ENCODE results near the gene TMPRSS12.
"Not testable (repeated sequence)": the region's sequence is repeated elsewhere in the genome, so short reads cannot be mapped to it uniquely, and the experiment has no call there.

Gene TMPRSS12, protein sequence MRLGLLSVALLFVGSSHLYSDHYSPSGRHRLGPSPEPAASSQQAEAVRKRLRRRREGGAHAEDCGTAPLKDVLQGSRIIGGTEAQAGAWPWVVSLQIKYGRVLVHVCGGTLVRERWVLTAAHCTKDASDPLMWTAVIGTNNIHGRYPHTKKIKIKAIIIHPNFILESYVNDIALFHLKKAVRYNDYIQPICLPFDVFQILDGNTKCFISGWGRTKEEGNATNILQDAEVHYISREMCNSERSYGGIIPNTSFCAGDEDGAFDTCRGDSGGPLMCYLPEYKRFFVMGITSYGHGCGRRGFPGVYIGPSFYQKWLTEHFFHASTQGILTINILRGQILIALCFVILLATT

DNA sequence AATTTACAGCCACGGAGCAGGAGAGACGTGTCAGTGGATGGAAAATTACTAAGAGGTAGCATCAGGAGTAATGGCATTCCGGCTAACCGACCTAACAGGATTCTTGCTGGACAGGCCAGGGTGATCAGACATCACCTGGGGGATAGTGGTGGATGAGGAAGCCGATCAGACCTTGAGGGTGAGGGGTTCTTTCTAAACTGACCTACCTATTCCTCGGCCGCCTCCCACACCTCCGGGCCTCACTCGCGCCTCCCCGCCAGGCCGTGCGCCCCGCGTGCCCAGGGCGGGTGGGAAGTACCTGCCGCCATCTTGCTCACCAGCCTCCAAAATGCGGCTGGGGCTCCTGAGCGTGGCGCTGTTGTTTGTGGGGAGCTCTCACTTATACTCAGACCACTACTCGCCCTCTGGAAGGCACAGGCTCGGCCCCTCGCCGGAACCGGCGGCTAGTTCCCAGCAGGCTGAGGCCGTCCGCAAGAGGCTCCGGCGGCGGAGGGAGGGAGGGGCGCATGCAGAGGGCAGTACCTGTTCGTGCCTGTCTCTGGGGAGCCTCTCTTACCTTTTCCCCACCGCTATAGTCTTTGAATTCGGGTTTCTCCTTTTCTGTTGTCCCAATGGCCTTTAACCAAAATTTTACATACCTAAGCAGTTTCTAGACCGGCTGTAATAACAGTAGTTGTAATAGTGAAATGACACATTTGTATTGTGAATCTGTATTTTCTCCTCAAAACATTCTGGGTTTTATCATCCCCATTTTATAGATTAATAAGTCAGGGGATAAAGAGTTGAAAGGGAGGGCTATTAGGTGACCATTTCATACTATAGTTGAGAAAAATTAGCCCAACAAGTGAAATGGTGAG lies at the start of gene TMPRSS12:
Gene TMPRSS12 (plus strand): TSS at position 290 of the 857 bp plus-strand sequence. CDS start 39 bp downstream, at position 329.
- DNase-seq, result no peak

DNA sequence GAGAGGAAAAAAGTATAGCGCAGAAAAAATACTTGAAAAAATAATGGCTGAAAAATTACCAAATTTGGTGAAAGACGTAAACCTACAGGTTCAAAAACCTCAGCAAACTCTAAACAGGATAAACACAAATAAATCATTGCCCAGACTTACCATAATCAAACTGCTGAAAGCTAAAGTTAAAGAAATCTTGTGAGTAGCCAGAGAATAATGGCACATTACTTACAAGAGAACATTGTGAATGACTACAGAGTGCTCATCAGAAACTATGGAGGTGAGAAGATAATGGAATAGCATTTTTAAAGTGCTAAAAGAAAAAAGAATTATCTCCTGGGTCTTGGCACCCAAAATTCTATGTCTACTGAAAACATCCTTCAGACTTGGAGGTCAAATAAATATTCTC lies 42.8 kb upstream of the TMPRSS12 start:
- DNase-seq, result no peak

DNA sequence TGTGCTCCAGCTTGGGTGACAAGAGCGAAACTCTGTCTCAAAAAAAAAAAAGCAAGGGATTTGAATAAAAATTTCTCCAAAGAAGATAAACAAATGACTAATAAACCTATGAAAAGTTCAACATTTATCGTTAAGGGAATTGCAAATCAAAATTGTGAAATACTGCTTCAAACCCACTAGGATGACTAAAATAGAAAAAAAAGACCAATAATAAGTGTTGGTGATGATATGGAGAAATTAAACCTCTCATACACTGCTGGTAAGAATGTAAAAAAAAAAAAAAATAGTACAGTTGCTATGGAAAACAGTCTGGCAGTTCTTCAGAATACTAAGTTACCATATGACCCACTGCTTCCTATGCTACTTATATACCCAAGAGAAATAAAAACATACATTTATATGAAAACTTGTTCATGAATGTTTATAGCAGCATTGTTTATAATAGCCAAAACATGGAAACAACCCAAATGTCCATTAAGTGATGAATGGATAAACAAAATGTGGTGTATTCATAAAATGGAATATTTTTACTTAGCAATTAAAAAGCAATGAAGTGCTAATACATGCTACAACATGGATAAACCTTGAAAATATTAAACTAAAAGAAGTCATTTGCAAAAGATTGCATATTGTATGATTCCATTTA lies 39.4 kb upstream of the TMPRSS12 start:
- DNase-seq, result no peak

DNA sequence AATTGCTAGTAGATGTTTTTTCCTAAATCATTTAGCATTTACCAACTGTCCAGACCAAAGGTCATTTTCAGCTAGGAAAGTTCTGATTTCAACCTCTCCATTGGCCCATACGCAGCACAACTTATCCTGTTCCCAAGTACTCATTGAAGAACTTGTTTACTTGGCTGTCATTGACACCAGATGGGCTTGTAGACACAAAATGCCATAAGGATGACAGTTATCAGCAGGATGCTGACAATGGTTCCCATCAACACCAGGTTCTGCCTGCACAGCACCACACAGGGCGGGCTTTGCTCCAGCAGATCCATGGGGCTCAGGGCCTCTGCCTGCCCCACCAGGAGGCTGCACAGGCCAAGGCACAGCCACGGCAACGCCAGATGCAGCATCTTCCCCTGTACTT lies 36.5 kb upstream of the TMPRSS12 start:
- no peak for DNase-seq

DNA sequence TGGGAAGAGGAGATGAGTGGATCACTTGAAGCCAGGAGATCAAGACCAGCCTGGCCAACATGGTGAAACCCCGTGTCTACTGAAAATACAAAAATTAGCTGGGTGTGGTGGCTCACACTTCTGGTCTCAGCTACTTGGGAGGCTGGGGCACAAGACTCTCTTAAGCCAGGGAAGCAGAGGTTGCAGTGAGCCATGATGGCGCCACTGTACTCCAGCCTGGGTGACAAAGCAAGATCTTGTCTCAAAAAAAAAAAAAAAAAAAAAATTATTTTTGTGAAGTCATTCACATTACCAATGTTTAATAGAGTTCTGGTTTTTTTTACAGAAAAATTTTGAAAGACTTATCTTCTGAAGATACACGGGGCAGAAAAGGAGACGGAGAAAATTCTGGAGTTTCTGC lies 33.6 kb upstream of the TMPRSS12 start:
- DNase-seq, result not testable (repeated sequence)

DNA sequence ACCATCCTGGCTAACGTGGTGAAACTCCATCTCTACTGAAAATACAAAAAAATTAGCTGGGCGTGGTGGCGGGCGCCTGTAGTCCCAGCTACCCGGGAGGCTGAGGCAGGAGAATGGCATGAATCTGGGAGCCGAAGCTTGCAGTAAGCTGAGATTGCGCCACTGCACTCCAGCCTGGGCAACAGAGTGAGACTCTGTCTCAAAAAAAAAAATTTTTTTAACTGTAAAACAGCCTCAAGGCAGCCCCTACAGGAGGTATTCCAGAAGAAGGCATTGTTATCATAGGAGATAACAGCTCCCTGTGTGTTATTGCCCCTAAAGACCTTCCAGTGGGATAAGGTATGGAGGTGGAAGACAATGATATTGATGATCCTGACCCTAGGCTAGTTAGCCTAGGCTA lies 27.8 kb upstream of the TMPRSS12 start:
- DNase-seq, result not testable (repeated sequence)

DNA sequence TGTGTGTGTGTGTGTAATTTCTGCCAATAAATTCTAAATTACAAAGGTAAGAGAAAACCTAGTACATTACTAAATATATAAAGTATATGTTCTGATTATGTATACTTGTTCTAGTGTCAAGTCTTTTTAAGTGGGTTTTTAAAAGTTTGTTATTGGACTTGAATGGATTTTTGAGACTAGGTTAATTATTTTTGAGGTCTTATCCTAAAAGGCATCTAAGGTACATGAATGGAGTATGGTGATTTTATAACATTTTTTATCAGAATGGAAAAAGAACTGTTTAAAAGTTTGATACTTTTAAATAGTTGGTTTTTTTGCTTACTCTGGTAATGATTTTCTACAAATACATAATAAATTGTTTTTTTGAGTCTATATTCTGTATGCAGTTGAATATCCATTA lies 22.5 kb upstream of the TMPRSS12 start:
- DNase-seq, result no peak

DNA sequence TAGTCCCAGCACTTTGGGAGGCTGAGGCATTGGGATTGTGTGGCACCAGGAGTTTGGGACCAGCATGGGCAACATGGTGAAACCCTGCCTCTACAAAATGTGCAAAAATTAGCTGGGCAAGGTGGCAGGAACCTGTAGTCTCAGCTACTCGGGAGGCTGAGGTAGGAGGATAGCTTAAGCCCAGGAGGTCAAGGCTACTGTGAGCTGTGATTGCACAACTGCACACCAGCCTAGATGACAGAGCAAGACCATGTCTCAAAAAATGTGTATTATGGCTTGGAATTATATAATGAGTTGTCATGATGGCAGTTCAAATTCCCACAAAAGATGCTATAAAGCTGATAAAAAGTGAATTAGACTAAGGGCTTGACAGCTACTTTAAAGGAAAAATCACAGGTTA lies 20.6 kb upstream of the TMPRSS12 start:
- DNase-seq, result no peak

DNA sequence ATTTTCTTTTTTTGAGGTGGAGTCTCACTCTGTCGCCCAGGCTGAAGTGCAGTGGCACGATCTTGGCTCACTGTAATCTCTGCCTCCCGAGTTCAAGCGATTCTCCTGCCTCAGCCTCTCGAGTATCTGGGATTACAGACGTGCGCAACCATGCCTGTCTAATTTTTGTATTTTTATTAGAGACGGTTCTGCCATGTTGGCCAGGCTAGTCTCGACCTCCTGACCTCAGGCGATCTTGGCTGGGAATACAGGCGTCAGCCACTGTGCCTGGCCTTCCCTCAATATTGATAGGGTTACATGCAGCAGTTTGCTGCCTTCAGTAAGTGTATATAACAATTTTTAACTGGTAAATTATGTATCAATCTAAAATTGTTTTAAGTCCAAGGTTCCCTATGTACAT lies 19.0 kb upstream of the TMPRSS12 start:
- not testable (repeated sequence) for DNase-seq

DNA sequence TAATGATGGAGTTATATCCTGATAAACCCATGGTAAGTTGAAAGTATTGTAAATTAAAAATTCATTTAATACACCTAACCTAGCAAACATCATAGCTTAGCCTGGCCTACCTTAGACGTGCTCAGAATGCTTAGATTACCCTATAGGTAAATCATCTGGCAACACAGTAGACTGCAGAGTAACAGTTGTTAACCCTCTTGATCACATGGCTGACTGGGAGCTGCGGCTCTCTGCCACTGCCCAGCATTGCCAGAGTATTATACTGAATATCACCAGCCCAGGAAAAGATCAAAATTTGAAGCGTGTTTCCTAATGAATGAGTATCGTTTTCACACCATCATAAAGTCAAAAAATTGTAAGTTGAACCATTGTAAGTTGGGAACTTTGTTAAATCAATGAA lies 17.8 kb upstream of the TMPRSS12 start:
- DNase-seq, result no peak

DNA sequence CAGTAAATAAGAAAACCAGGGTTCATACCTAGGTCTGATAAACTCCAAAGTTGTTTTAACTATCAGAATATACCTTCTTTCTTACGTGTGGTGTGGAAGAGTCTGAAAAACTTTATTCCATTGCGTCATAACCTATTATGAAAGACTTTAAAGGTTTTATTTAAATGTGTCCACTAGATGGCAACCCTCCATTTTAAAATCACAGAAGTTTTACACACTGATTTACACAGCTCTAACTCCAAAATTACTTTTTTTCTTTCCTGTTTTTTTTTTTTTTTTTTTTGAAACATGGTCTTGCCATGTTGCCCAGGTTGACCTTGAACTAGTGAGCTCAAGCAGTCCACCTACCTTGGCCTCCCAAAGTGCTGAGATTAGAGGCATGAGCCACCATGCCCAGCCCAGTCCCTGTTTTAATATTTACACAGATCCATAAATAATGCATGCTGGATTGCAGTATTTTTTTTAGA lies 17.3 kb upstream of the TMPRSS12 start:
- DNase-seq, result no peak

DNA sequence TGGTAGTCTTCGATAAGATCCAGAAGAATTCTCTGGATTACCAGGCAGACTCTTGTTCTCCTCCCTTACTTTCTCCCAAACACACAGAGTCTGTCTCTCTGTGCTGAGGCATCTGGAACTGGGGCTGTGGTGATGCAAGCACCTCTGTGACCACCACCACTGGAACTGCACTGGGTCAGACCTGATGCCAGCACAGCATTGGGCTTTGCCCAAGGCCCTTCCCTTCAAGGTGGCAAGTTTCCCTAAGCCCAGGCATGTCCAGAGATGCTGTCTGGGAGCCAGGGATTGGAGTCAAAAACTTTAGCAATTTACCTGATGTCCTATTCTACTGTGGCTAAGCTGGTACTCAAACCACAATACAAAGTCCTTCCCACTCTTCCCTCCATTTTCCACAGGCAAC lies 14.6 kb upstream of the TMPRSS12 start:
- DNase-seq, result no peak

DNA sequence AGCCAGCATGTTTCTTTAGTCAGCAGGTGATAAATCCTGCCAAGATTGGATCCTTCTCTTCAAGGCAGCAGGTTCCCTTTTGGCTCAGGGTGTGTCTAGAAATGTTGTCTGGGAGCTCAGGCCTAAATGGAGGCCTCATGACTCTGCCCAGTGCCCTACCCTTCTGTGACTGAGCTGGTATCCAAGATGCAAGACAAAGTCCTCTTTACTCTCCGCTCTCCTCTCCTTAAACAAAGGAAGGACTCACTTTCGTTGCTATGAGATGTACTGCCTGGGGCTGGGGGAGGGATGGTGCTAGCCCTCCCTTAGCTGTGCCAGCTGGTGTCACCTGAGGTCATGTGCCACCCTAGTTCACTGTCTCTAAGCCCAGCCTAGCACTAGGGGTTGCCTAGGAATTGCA lies 13.8 kb upstream of the TMPRSS12 start:
- no peak for DNase-seq

DNA sequence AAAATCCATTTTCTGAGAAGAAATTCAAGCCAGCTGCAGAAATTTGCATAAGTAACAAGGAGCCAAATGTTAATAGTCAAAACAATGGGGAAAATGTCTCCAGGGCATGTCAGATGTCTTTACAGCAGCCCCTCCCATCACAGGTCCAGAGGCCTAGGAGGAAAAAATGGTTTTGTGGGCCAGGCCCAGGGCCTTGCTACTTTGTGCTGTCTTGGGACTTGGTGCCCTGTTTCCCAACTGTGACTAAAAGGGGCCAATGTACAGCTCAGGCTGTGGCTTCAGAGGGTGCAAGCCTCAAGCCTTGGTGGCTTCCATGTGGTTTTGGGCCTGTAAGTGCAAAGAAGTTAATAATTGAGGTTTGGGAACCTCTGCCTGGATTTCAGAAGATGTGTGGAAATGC lies 8.9 kb upstream of the TMPRSS12 start:
- DNase-seq, result not testable (repeated sequence)

DNA sequence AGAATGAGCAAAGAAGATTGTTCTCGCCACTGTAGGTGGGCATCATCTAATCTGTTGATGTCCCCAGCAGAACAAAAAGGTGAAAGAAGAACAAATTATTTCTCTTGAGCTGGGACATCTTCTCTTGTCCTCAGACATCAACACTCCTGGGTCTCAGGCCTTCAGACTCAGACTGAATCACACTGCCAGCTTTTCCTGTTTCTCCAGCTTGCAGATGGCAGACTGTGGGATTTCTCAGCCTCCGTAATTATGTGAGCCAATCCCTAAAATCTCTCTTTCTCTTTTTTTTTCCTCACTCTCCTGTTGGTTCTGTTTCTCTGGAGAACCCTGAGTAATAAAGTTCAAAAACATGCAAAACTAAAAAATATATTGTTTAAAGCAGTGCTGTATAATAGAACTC lies 3.7 kb upstream of the TMPRSS12 start:
- DNase-seq, result no peak

DNA sequence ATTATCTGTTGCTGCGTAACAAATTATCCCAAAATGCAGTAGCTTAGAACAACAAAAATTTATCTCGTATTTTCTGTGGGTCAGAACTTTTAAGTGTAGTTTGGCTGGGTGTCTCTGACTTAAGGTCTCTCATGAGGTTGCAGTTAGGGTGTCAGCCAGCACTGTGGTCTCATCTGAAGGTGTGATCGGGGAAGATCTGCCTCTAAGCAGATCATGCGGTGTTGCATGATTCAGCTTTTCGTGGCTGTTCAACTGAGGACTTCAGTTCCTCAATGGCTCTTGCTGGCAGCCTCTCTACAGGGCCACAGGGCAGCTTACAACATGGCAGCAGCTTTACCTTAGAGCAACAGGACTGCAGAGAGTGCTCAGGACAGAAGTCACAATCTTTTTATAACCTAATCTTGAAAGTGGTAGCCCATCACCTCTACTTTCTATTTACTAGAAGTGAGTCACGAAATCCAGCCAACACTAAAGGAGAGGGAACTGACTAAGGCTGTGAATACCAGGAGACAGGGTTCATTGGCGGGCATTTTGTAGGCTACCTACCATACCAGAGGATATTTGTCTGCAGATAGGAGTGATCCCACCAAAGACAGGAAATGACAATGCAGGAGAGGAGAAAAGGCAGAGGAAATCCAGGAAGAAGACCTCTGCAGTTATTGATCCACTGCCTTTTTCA lies 1.8 kb upstream of the TMPRSS12 start:
- DNase-seq, result no peak

DNA sequence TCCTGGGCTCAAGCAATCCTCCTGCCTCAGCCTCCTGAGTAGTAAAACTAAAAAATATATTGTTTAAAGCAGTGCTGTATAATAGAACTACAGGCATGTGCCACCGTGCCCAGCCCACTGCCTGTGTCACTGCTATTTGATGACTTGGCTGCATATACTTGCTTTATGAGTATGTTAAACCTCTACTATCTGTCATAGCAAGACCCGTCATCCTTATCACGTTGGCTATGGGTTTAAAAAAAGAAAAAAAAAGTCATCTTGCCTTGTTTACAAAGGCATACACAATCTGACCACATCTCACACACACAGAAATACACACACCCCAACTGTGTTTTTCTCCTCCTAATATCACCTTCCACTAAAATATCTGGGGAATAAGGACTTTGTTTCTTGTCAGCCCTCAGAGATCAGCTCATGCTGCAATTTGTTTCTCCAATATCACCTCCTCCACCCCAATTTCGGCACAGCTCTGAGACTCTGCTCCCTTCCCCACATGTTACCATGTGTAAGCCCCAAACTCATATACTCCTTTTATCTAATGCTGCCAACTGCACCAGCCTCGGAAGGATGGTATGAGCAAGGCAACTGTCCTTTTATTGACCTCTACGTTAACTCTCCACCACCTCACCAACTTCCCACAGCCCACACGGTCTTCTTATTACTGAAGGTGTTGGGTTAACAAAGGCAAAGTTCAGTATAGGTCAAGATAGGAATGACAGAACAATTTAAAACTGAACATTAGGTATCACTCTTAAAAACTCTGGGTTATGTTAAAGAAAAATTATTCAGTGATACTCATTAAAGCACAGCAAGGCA lies 802 bp upstream of the TMPRSS12 start:
- DNase-seq, result no peak

DNA sequence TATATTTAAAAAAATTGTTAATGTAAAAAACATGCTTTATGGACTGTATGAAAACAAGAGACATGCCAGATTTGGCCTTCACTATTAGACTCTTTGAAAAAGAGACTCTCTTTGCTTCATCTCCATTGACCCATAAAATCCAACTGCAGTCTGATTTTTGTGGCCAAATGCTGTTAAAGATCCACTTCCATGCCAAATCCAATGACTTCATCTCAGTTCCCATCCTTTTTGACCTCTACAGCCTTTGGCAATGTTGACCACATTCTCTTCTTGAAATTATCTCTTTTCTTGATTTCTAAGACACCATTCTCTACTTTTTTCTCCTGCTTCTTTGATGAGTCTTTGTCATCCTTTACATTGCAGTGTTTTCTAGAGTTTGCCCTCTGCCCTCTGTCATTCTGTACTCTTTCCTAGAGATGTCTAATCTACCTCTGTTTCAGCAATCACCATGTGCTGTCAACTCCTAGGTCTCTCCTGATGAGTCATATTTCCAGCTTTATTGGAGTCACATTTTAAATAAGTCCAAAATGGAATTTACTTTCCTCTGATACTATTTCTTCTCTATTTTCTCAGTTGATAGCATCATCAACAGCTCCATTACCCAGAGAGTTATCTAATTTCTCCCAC lies 2.4 kb downstream of the TMPRSS12 start:
- no peak for DNase-seq

DNA sequence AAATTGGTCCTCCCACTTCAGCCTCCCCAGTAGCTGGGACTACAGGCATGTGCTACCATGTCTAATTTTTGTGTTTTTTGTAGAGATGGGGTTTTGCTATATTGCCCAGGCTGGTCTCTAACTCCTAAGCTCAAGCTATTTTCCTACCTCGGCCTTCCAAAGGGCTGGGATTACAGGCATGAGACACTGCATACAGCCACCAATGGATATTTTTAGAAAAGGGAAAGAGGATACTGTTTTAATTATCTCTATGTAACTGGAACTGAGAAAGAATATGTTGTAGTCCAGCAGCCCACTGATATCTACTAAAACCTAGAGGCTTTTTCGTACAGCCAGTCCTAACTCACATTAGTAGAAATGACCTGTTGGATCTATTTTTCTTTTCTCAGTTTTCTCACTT lies 6.2 kb downstream of the TMPRSS12 start:
- no peak for DNase-seq

DNA sequence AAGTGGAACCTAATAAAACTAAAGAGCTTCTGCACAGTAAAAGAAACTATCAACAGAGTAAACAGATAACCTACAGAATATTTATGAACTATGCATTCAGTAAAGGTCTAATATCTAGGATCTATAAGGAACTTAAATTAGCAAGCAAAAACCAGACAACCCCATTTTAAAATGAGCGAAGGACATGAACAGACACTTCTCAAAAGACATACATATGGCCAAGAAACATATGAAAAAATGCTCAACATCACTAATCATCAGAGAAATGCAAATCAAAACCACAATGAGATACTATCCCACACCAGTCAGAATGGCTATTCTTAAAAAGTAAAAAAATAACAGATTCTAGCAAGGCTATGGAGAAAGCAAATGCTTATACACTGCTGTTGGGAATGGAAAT lies 12.5 kb downstream of the TMPRSS12 start:
- DNase-seq, result not testable (repeated sequence)

DNA sequence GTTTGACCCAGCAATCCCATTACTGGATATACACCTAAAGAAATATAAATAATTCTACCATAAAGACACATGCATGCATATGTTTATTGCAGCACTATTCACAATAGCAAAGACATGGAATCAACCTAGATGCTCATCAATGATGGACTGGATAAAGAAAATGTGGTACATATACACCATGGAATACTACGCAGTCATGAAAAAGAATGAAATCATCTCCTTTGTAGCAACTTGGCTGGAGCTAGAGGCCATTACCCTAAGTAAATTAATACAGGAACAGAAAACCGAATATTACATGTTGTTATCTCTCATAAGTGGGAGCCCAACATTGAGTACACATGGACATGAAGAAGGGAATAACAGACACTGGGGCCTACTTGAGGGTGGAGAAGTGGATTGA lies 13.0 kb downstream of the TMPRSS12 start:
- DNase-seq, result not testable (repeated sequence)
